ENCODE results near the gene PNKP.

Gene PNKP

DNA sequence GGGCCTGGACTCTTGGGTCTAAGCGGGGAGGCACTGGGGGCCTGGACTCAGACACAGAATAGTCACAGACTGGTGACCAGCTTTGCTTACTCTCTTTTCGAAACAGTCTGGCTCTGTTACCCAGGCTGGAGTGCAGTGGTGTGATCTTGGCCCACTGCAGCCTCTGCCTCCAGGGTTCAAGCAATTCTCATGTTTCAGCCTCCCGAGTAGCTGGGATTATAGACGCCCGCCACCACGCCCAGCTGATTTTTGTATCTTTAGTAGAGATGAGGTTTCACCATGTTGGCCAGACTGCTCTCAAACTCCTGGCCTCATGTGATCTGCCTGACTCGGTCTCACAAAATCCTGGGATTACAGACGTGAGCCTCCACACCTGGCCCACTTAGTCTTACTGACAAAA is 38.2 kb downstream of the PNKP start:
- WGBS, 2 donors (ENCODE audit: extremely low coverage in 2 of 2, insufficient read length in 2 of 2, insufficient replicate concordance in 1 of 2), result no CpG with 5 or more reads among the region's 8 CpGs
- Histone ChIP-seq H3K36me3 (replicated peaks in 1 of 2; ENCODE audit: control insufficient read depth in 2 of 2, insufficient read depth in 2 of 2, low read length in 2 of 2) (peaks cover 47 to 89% of the 10 kb centered on the region in 2 donors), H3K4me2 (ENCODE audit: insufficient read depth, low read length, poor library complexity, severe bottlenecking) (no peak overlapping the region)

DNA sequence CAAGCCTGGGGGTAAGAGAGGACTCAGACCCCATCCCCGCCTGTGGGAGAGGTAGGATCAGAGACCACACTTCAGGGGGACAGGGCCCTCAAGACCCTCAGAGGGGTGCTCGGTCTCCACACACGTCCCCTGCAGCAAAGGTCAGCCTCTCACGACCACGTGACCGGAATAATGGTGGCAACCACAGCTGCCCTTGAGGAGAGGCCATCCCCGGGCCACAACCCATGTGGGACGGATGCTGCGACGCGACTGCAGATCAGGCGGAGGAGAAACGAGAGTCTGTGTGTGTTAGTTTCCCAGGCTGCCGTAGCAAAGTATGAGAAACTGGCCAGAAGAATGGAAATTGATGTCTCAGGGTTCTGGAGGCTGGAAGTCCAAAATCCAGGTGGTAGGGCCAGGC is 40.3 kb downstream of the PNKP start:
- no peak overlapping the region for H3K9ac ChIP-seq (ENCODE audit: low read depth, low read length, poor library complexity)
- H3K36me3 ChIP-seq (replicated peaks in 1 of 2; ENCODE audit: control insufficient read depth in 2 of 2, insufficient read depth in 2 of 2, low read length in 2 of 2), result peaks cover 40 to 87% of the 10 kb centered on the region in 2 donors
- H3K4me1 ChIP-seq (ENCODE audit: control insufficient read depth in 2 of 2, insufficient read depth in 1 of 2, low read depth in 1 of 2, low read length in 2 of 2), result no peaks in the 10 kb centered on the region
- H3K14ac ChIP-seq (ENCODE audit: low read length), result no peak overlapping the region
- H3K9me3 ChIP-seq (replicated peaks in 1 of 2; ENCODE audit: control insufficient read depth in 2 of 2, insufficient read depth in 1 of 2, low read depth in 1 of 2, low read length in 2 of 2), result no peaks in the 10 kb centered on the region
- H3K79me1 ChIP-seq (ENCODE audit: low read depth, low read length), result peaks cover 28% of the 10 kb centered on the region
- H3K4me3 ChIP-seq (ENCODE audit: low read length in 2 of 2), result no peak overlapping the region
- no peak overlapping the region for H3K27ac ChIP-seq (replicated peaks; ENCODE audit: low read length)
- H4K91ac ChIP-seq (ENCODE audit: low read depth, low read length, poor library complexity), result no peak overlapping the region
- H3K27me3 ChIP-seq (ENCODE audit: control insufficient read depth in 3 of 3, insufficient read depth in 3 of 3, low read depth in 1 of 3, low read length in 3 of 3), result no peaks in the 10 kb centered on the region
- DNase-seq (ENCODE audit: low spot score), result no peak
- H2BK5ac ChIP-seq (ENCODE audit: low read length), result no peak overlapping the region
- no peak overlapping the region for H3K18ac ChIP-seq (ENCODE audit: low read length)
- no peak overlapping the region for H3K4me2 ChIP-seq (ENCODE audit: insufficient read depth, low read length, poor library complexity, severe bottlenecking)
- H4K8ac ChIP-seq (ENCODE audit: low read depth, low read length), result no peak overlapping the region
- no peak overlapping the region for H2AK5ac ChIP-seq (ENCODE audit: low read depth, low read length)
- H3K4ac ChIP-seq (ENCODE audit: low read length), result no peak overlapping the region
- WGBS, 2 donors (ENCODE audit: extremely low coverage in 2 of 2, insufficient read length in 2 of 2, insufficient replicate concordance in 1 of 2), result no CpG with 5 or more reads among the region's 14 CpGs
- H2BK12ac ChIP-seq (ENCODE audit: low read length), result no peak overlapping the region
- no peak overlapping the region for H2AFZ ChIP-seq (ENCODE audit: low read length)
- no peak overlapping the region for H2BK15ac ChIP-seq (ENCODE audit: low read length)
- H2BK120ac ChIP-seq (ENCODE audit: low read depth, low read length), result no peak overlapping the region
- no peak overlapping the region for H3K23ac ChIP-seq (ENCODE audit: low read depth, low read length, poor library complexity)

More for the DNA sequence above, 38.2 kb downstream of the PNKP start:
- Histone ChIP-seq H2AK5ac (ENCODE audit: low read depth, low read length) (no peak overlapping the region), H2BK12ac (ENCODE audit: low read length) (no peak overlapping the region), H2BK15ac (ENCODE audit: low read length) (no peak overlapping the region), H3K27me3 (ENCODE audit: control insufficient read depth in 3 of 3, insufficient read depth in 3 of 3, low read depth in 1 of 3, low read length in 3 of 3) (no peaks in the 10 kb centered on the region), H4K91ac (ENCODE audit: low read depth, low read length, poor library complexity) (no peak overlapping the region), H3K4ac (ENCODE audit: low read length) (no peak overlapping the region), H2BK5ac (ENCODE audit: low read length) (no peak overlapping the region), H3K9ac (ENCODE audit: low read depth, low read length, poor library complexity) (no peak overlapping the region), H3K14ac (ENCODE audit: low read length) (no peak overlapping the region), H3K79me1 (ENCODE audit: low read depth, low read length) (peaks cover 26% of the 10 kb centered on the region), H2AFZ (ENCODE audit: low read length) (no peak overlapping the region), H3K27ac (replicated peaks; ENCODE audit: low read length) (no peak overlapping the region), H3K18ac (ENCODE audit: low read length) (no peak overlapping the region), H3K4me1 (ENCODE audit: control insufficient read depth in 2 of 2, insufficient read depth in 1 of 2, low read depth in 1 of 2, low read length in 2 of 2) (no peaks in the 10 kb centered on the region), H3K23ac (ENCODE audit: low read depth, low read length, poor library complexity) (no peak overlapping the region), H3K4me3 (ENCODE audit: low read length in 2 of 2) (no peak overlapping the region), H3K9me3 (replicated peaks in 1 of 2; ENCODE audit: control insufficient read depth in 2 of 2, insufficient read depth in 1 of 2, low read depth in 1 of 2, low read length in 2 of 2) (no peaks in the 10 kb centered on the region), H2BK120ac (ENCODE audit: low read depth, low read length) (no peak overlapping the region), H4K8ac (ENCODE audit: low read depth, low read length) (no peak overlapping the region)
- no peak for DNase-seq (ENCODE audit: low spot score)

DNA sequence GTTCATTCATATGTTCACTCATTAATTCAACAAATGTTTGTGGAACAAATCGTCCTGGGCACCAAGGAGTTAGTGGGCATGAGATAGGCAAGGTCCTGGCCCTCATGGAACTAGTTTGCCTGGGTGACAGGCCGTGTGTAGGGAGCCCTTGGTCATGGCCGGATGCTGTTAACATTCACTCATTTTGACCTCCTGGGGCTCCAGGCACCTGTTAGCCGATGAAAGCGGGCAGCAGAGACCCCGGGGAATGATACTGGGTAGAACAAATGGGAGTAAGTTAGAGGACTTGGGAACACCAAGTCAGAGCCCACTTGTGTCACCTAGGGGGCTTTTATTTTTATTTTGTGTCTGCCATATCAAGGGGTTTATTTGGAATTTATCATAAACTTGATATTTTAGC is 42.7 kb downstream of the PNKP start:
- H3K4me2 ChIP-seq (ENCODE audit: insufficient read depth, low read length, poor library complexity, severe bottlenecking), result no peak overlapping the region
- no peaks in the 10 kb centered on the region for H3K27me3 ChIP-seq (ENCODE audit: control insufficient read depth in 3 of 3, insufficient read depth in 3 of 3, low read depth in 1 of 3, low read length in 3 of 3)
- H2BK12ac ChIP-seq (ENCODE audit: low read length), result no peak overlapping the region
- H4K91ac ChIP-seq (ENCODE audit: low read depth, low read length, poor library complexity), result no peak overlapping the region
- no peaks in the 10 kb centered on the region for H3K9me3 ChIP-seq (replicated peaks in 1 of 2; ENCODE audit: control insufficient read depth in 2 of 2, insufficient read depth in 1 of 2, low read depth in 1 of 2, low read length in 2 of 2)
- H3K4me1 ChIP-seq (ENCODE audit: control insufficient read depth in 2 of 2, insufficient read depth in 1 of 2, low read depth in 1 of 2, low read length in 2 of 2), result no peaks in the 10 kb centered on the region
- H2BK15ac ChIP-seq (ENCODE audit: low read length), result no peak overlapping the region
- H2AFZ ChIP-seq (ENCODE audit: low read length), result no peak overlapping the region
- peaks cover 22% of the 10 kb centered on the region for H3K79me1 ChIP-seq (ENCODE audit: low read depth, low read length)
- H2AK5ac ChIP-seq (ENCODE audit: low read depth, low read length), result no peak overlapping the region
- H3K14ac ChIP-seq (ENCODE audit: low read length), result no peak overlapping the region
- H3K27ac ChIP-seq (replicated peaks; ENCODE audit: low read length), result no peak overlapping the region
- H3K4me3 ChIP-seq (ENCODE audit: low read length in 2 of 2), result no peak overlapping the region
- H3K18ac ChIP-seq (ENCODE audit: low read length), result no peak overlapping the region
- H3K36me3 ChIP-seq (replicated peaks in 1 of 2; ENCODE audit: control insufficient read depth in 2 of 2, insufficient read depth in 2 of 2, low read length in 2 of 2), result peaks cover 38 to 82% of the 10 kb centered on the region in 2 donors
- no peak overlapping the region for H2BK5ac ChIP-seq (ENCODE audit: low read length)
- H3K9ac ChIP-seq (ENCODE audit: low read depth, low read length, poor library complexity), result no peak overlapping the region
- no peak overlapping the region for H3K4ac ChIP-seq (ENCODE audit: low read length)
- no peak overlapping the region for H4K8ac ChIP-seq (ENCODE audit: low read depth, low read length)
- no peak for DNase-seq (ENCODE audit: low spot score)
- no peak overlapping the region for H2BK120ac ChIP-seq (ENCODE audit: low read depth, low read length)
- no CpG with 5 or more reads among the region's 6 CpGs for WGBS, 2 donors (ENCODE audit: extremely low coverage in 2 of 2, insufficient read length in 2 of 2, insufficient replicate concordance in 1 of 2)
- no peak overlapping the region for H3K23ac ChIP-seq (ENCODE audit: low read depth, low read length, poor library complexity)

DNA sequence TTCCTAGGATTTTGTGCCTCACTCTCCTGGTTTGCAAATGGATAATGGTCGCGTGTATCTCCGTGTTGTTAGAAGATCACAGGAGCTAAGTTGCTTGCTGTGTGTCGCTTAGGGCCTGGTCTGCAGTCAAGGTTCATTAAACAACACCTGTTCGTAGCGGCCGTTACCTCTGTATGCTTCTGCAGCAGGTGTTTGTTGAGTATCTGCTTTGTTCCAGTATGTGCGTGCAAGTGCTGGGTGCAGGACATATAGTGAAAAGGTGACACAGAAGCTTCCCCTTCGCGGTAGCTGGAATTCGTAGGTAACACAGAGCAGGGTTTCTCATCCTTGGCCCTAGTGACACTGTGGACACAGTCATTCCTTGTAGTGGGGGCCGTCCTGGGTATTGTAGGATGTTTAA is 43.9 kb downstream of the PNKP start:
- H3K23ac ChIP-seq (ENCODE audit: low read depth, low read length, poor library complexity), result no peak overlapping the region
- no peak overlapping the region for H3K27ac ChIP-seq (replicated peaks; ENCODE audit: low read length)

More for the DNA sequence above, 43.9 kb downstream of the PNKP start:
- Histone ChIP-seq H3K4me1 (ENCODE audit: control insufficient read depth in 2 of 2, insufficient read depth in 1 of 2, low read depth in 1 of 2, low read length in 2 of 2) (peaks cover 2 to 7% of the 10 kb centered on the region in 2 donors), H3K79me1 (ENCODE audit: low read depth, low read length) (peaks cover 23% of the 10 kb centered on the region), H2BK120ac (ENCODE audit: low read depth, low read length) (no peak overlapping the region), H3K9me3 (replicated peaks in 1 of 2; ENCODE audit: control insufficient read depth in 2 of 2, insufficient read depth in 1 of 2, low read depth in 1 of 2, low read length in 2 of 2) (no peaks in the 10 kb centered on the region), H3K14ac (ENCODE audit: low read length) (no peak overlapping the region), H2BK15ac (ENCODE audit: low read length) (no peak overlapping the region), H2BK12ac (ENCODE audit: low read length) (no peak overlapping the region), H4K91ac (ENCODE audit: low read depth, low read length, poor library complexity) (no peak overlapping the region), H3K9ac (ENCODE audit: low read depth, low read length, poor library complexity) (no peak overlapping the region), H4K8ac (ENCODE audit: low read depth, low read length) (no peak overlapping the region), H3K18ac (ENCODE audit: low read length) (no peak overlapping the region), H2AFZ (ENCODE audit: low read length) (no peak overlapping the region), H2AK5ac (ENCODE audit: low read depth, low read length) (no peak overlapping the region), H3K27me3 (ENCODE audit: control insufficient read depth in 3 of 3, insufficient read depth in 3 of 3, low read depth in 1 of 3, low read length in 3 of 3) (no peaks in the 10 kb centered on the region), H3K4ac (ENCODE audit: low read length) (no peak overlapping the region), H3K4me2 (ENCODE audit: insufficient read depth, low read length, poor library complexity, severe bottlenecking) (no peak overlapping the region), H3K36me3 (replicated peaks in 1 of 2; ENCODE audit: control insufficient read depth in 2 of 2, insufficient read depth in 2 of 2, low read length in 2 of 2) (peaks cover 34 to 70% of the 10 kb centered on the region in 2 donors), H3K4me3 (ENCODE audit: low read length in 2 of 2) (no peak overlapping the region), H2BK5ac (ENCODE audit: low read length) (no peak overlapping the region)
- DNase-seq (ENCODE audit: low spot score), result no peak
- no CpG with 5 or more reads among the region's 12 CpGs for WGBS, 2 donors (ENCODE audit: extremely low coverage in 2 of 2, insufficient read length in 2 of 2, insufficient replicate concordance in 1 of 2)

Measured in neuronal stem cell (in vitro differentiated cells).